Neural cell (in vitro differentiated cells): ENCODE measurements around the gene TLE3. TPM values are rescaled to one million over a fixed set of nuclear protein-coding genes. Genes with fewer than 3 reads are reported as not detected.

ENCODE experiments used
- H2AFZ ChIP-seq: fragments of 200-600, 300-800 bp; sonication (generic), shearing (Covaris generic); 2 replicates; pipeline ENCODE4 v1.6.0; 2014; ENCODE audit warnings: low read depth, mild to moderate bottlenecking, antibody characterized with exemption, low read length, moderate library complexity
- H3F3A ChIP-seq: fragments of 200-600 bp; shearing (Covaris generic); 2 replicates; pipeline ENCODE4 v1.6.1; 2016; ENCODE audit warnings: mild to moderate bottlenecking, moderate library complexity, mixed read lengths, antibody characterized with exemption, low read length; ENCODE audit not compliant: insufficient read depth, poor library complexity, severe bottlenecking
- H3K27ac ChIP-seq: fragments of 200-600, 300-800 bp; sonication (generic), shearing (Covaris generic); 2 replicates; pipeline ENCODE4 v1.5.1; 2014; ENCODE audit warnings: mild to moderate bottlenecking, low read length, moderate library complexity
- H3K27me3 ChIP-seq: fragments of 300-800, 200-600 bp; sonication (generic), shearing (Covaris generic); 2 replicates; pipeline ENCODE4 v1.6.0; 2014; ENCODE audit warnings: mild to moderate bottlenecking, low read depth, low read length, moderate library complexity; ENCODE audit not compliant: insufficient read depth
- H3K36me3 ChIP-seq: fragments of 300-800, 200-600 bp; sonication (generic), shearing (Covaris generic); 2 replicates; pipeline ENCODE4 v1.5.1; 2014; ENCODE audit warnings: mild to moderate bottlenecking, antibody characterized with exemption, low read length, moderate library complexity; ENCODE audit not compliant: insufficient read depth
- H3K4me2 ChIP-seq: fragments of 300-800, 200-600 bp; sonication (generic), shearing (Covaris generic); 2 replicates; pipeline ENCODE4 v1.6.0; 2014; ENCODE audit warnings: mild to moderate bottlenecking, low read length
- H3K4me3 ChIP-seq: fragments of 300-800, 200-600 bp; sonication (generic), shearing (Covaris generic); 2 replicates; pipeline ENCODE4 v1.5.1; 2014; ENCODE audit warnings: mild to moderate bottlenecking, low read length, moderate library complexity
- H3K79me2 ChIP-seq: fragments of 200-600 bp; shearing (Covaris generic); replicated peaks from 2 replicates; pipeline ENCODE4 v1.6.0; 2014; ENCODE audit warnings: mild to moderate bottlenecking, low read length, moderate library complexity; ENCODE audit not compliant: insufficient read depth
- H3K9ac ChIP-seq: fragments of 300-800, 200-600 bp; sonication (generic), shearing (Covaris generic); 2 replicates; pipeline ENCODE4 v1.6.1; 2016; ENCODE audit warnings: mild to moderate bottlenecking, low read length, mixed read lengths
- H3K9me2 ChIP-seq: fragments of 200-600 bp; shearing (Covaris generic); 2 replicates; pipeline ENCODE4 v1.6.1; 2016; ENCODE audit warnings: mild to moderate bottlenecking, low read length, mixed read lengths; ENCODE audit not compliant: insufficient read depth
- H3K9me3 ChIP-seq: fragments of 200-600, 300-800 bp; sonication (generic), shearing (Covaris generic); 2 replicates; pipeline ENCODE4 v1.6.1; 2016; ENCODE audit warnings: mild to moderate bottlenecking, mixed run types, low read length, moderate library complexity, mixed read lengths
- H4K20me1 ChIP-seq: fragments of 200-600 bp; shearing (Covaris generic); 2 replicates; pipeline ENCODE4 v1.6.1; 2016; ENCODE audit warnings: mild to moderate bottlenecking, mixed run types; ENCODE audit not compliant: insufficient read depth
- CTCF ChIP-seq: fragments of 450-650 bp; IDR thresholded peaks from 2 replicates; pipeline ENCODE4 v1.5.1; 2014; ENCODE audit warnings: antibody characterized with exemption, mild to moderate bottlenecking, moderate library complexity; ENCODE audit not compliant: poor library complexity, severe bottlenecking
- EP300 ChIP-seq: fragments of 450-650 bp; conservative IDR thresholded peaks from 2 replicates; pipeline ENCODE4 v1.6.1; 2014; ENCODE audit warnings: antibody characterized with exemption, mild to moderate bottlenecking, moderate library complexity; ENCODE audit not compliant: poor library complexity, severe bottlenecking
- EZH2 ChIP-seq: fragments of 200-600, 300-800 bp; shearing (Covaris generic), sonication (generic); IDR thresholded peaks from 2 replicates; pipeline ENCODE4 v1.6.1; 2014; ENCODE audit warnings: antibody characterized with exemption, low read length, borderline replicate concordance, mild to moderate bottlenecking; ENCODE audit not compliant: insufficient read depth, poor library complexity, severe bottlenecking
- MXI1 ChIP-seq: fragments of 450-650 bp; conservative IDR thresholded peaks from 2 replicates; pipeline ENCODE4 v1.6.1; 2014; ENCODE audit warnings: antibody characterized with exemption, mild to moderate bottlenecking; ENCODE audit not compliant: poor library complexity, severe bottlenecking
- POLR2AphosphoS5 ChIP-seq: IDR thresholded peaks from 2 replicates; pipeline ENCODE4 v1.6.1; 2012
- RAD21 ChIP-seq: fragments of 450-650 bp; conservative IDR thresholded peaks from 2 replicates; pipeline ENCODE4 v1.6.1; 2014; ENCODE audit warnings: antibody characterized with exemption, mild to moderate bottlenecking, moderate library complexity
- REST ChIP-seq: IDR thresholded peaks from 2 replicates; pipeline ENCODE4 v1.6.1; 2012; ENCODE audit warnings: borderline replicate concordance
- SMC3 ChIP-seq: fragments of 450-650 bp; conservative IDR thresholded peaks from 2 replicates; pipeline ENCODE4 v1.6.1; 2014; ENCODE audit warnings: antibody characterized with exemption, mild to moderate bottlenecking, moderate library complexity; ENCODE audit not compliant: poor library complexity
- TAF1 ChIP-seq: IDR thresholded peaks from 2 replicates; pipeline ENCODE4 v1.6.1; 2012; ENCODE audit warnings: low read depth
- polyA plus RNA-seq: library from polyadenylated mRNA; depleted of rRNA; stranded (reverse); fragments of >200 nt; gene quantifications from 2 replicates; pipeline ENCODE4 v1.2.3, GENCODE V29; 2014

Gene TLE3
- polyA plus RNA-seq, 1 donor from 2014 or later, result 27.6 TPM

GRCh38 chr15:70031261-70031660 lies 66.5 kb downstream of the TLE3 start:
- TF ChIP-seq MXI1, result no peak
- TF ChIP-seq POLR2AphosphoS5, result no peak
- TF ChIP-seq EZH2, result no peak
- TF ChIP-seq REST, result no peak
- TF ChIP-seq SMC3, result no peak
- TF ChIP-seq RAD21, result no peak
- no peak for TF ChIP-seq TAF1
- no peak for TF ChIP-seq CTCF
- TF ChIP-seq EP300, result no peak
- Histone ChIP-seq H3K4me2 (no peak overlapping the region), H3K27me3 (no peaks in the 10 kb centered on the region), H3F3A (no peaks in the 10 kb centered on the region), H2AFZ (no peak overlapping the region), H3K9ac (no peak overlapping the region), H3K4me3 (no peak overlapping the region), H4K20me1 (no peaks in the 10 kb centered on the region), H3K9me2 (no peaks in the 10 kb centered on the region), H3K27ac (no peak overlapping the region), H3K9me3 (no peaks in the 10 kb centered on the region), H3K36me3 (no peaks in the 10 kb centered on the region), H3K79me2 (no peaks in the 10 kb centered on the region)

GRCh38 chr15:70030851-70031250 lies 66.9 kb downstream of the TLE3 start:
- no peak overlapping the region for H2AFZ ChIP-seq
- H3K4me3 ChIP-seq, result no peak overlapping the region
- no peaks in the 10 kb centered on the region for H4K20me1 ChIP-seq
- H3K9me2 ChIP-seq, result no peaks in the 10 kb centered on the region
- TF ChIP-seq MXI1 (no peak), SMC3 (no peak), TAF1 (no peak), EZH2 (no peak), EP300 (no peak), POLR2AphosphoS5 (no peak), CTCF (no peak), REST (no peak), RAD21 (no peak)
- no peaks in the 10 kb centered on the region for H3K36me3 ChIP-seq
- H3K27ac ChIP-seq, result no peak overlapping the region
- no peaks in the 10 kb centered on the region for H3K27me3 ChIP-seq
- H3K9me3 ChIP-seq, result no peaks in the 10 kb centered on the region
- no peaks in the 10 kb centered on the region for H3F3A ChIP-seq
- no peak overlapping the region for H3K4me2 ChIP-seq
- H3K79me2 ChIP-seq, result no peaks in the 10 kb centered on the region
- no peak overlapping the region for H3K9ac ChIP-seq
